ENCODE data around the gene NDUFA8. TPM values are rescaled to one million over a fixed set of nuclear protein-coding genes. Genes with fewer than 3 reads are reported as not detected.

The NDUFA8 gene
- total RNA-seq, 3 donors from 2014 or later, result 30.4 to 37.5 (median 30.5) TPM

GRCh38 chr9:122141671-122142070 lies 17.9 kb downstream of the NDUFA8 start:
- Histone ChIP-seq H3K27me3 (no peaks in the 10 kb centered on the region), H3K4me1 (no peaks in the 10 kb centered on the region), H3K9me3 (no peaks in the 10 kb centered on the region), H3K4me3 (no peak overlapping the region), H3K27ac (peak overlapping the region; percentile 33 to 66), H3K36me3 (no peaks in the 10 kb centered on the region)
- DNase-seq (ENCODE audit: low spot score in 2 of 2), result no peak
- no peak for TF ChIP-seq POLR2A (IDR thresholded peaks at IDR 0.05)
- TF ChIP-seq CTCF (IDR thresholded peaks at IDR 0.05), result no peak
- no peak for TF ChIP-seq POLR2AphosphoS5 (IDR thresholded peaks at IDR 0.05)
- intact Hi-C loops (cut with DNase I; ENCODE audit: low total_unique reads), result no loop called here

GRCh38 chr9:122140368-122141193 lies 19.0 kb downstream of the NDUFA8 start:
- Histone ChIP-seq H3K27ac (peak overlapping the region in 1 of 2 donors; percentile 66), H3K36me3 (no peaks in the 10 kb centered on the region), H3K9me3 (no peaks in the 10 kb centered on the region), H3K4me3 (no peak overlapping the region), H3K4me1 (no peaks in the 10 kb centered on the region), H3K27me3 (no peaks in the 10 kb centered on the region)
- TF ChIP-seq CTCF (IDR thresholded peaks at IDR 0.05) (no peak), POLR2A (IDR thresholded peaks at IDR 0.05) (no peak), POLR2AphosphoS5 (IDR thresholded peaks at IDR 0.05) (no peak)
- no peak for DNase-seq (ENCODE audit: low spot score in 2 of 2)
- intact Hi-C loops (cut with DNase I; ENCODE audit: low total_unique reads), result no loop called here

GRCh38 chr9:122138560-122139268 lies 20.9 kb downstream of the NDUFA8 start:
- Histone ChIP-seq H3K27ac (no peak overlapping the region), H3K9me3 (no peaks in the 10 kb centered on the region), H3K36me3 (no peaks in the 10 kb centered on the region), H3K4me1 (no peaks in the 10 kb centered on the region), H3K4me3 (no peak overlapping the region), H3K27me3 (no peaks in the 10 kb centered on the region)
- intact Hi-C loops (cut with DNase I; ENCODE audit: low total_unique reads), result no loop called here
- no peak for DNase-seq (ENCODE audit: low spot score in 2 of 2)
- TF ChIP-seq POLR2AphosphoS5 (IDR thresholded peaks at IDR 0.05) (no peak), POLR2A (IDR thresholded peaks at IDR 0.05) (no peak), CTCF (IDR thresholded peaks at IDR 0.05) (no peak)

GRCh38 chr9:122135529-122135859 lies 24.1 kb downstream of the NDUFA8 start:
- Histone ChIP-seq H3K4me1 (no peaks in the 10 kb centered on the region), H3K9me3 (no peaks in the 10 kb centered on the region), H3K27ac (no peak overlapping the region), H3K4me3 (no peak overlapping the region), H3K36me3 (no peaks in the 10 kb centered on the region), H3K27me3 (no peaks in the 10 kb centered on the region)
- intact Hi-C loops (cut with DNase I; ENCODE audit: low total_unique reads), result no loop called here
- no peak for DNase-seq (ENCODE audit: low spot score in 2 of 2)
- TF ChIP-seq CTCF (IDR thresholded peaks at IDR 0.05) (no peak), POLR2A (IDR thresholded peaks at IDR 0.05) (no peak), POLR2AphosphoS5 (IDR thresholded peaks at IDR 0.05) (no peak)
